Body of pancreas (tissue), 4 donors: ENCODE data around the gene RGS18.

Experiments used
- CTCF ChIP-seq, 7 experiments: fragments of 450-650 bp in 4 of 7; fragments of 200-600 bp in 3 of 7; sonication (generic) in 3 of 7; IDR thresholded peaks; one replicate each; pipeline ENCODE4 v1.5.1; 2016 to 2019; ENCODE audit warnings: antibody characterized with exemption in 7 of 7
- POLR2A ChIP-seq, 3 donors: fragments of 450-650 bp; IDR thresholded peaks; one replicate each; pipeline ENCODE4 v1.6.1; 2016; ENCODE audit warnings: antibody characterized with exemption in 3 of 3, mild to moderate bottlenecking in 2 of 3

- TF ChIP-seq CTCF (IDR thresholded peaks at IDR 0.05) (no peak), POLR2A (IDR thresholded peaks at IDR 0.05) (no peak)
These were observed 7.1 kb upstream of the RGS18 start for GRCh38 chr1:192151176-192151575.
